IPS DF 6.9 (cell line): ENCODE measurements around the gene EXOC3L4.

Experiments used
- DNase-seq: peaks from one replicate; pipeline ENCODE4 v3.0.0-alpha.2; 2013; ENCODE audit warnings: low read depth, low spot score
- H3K27ac ChIP-seq: one replicate; pipeline ENCODE4 v1.5.1; 2013; ENCODE audit warnings: low read length, control low read depth
- H3K27me3 ChIP-seq: 2 replicates; pipeline ENCODE4 v1.6.1; 2013; ENCODE audit warnings: mild to moderate bottlenecking, low read length; ENCODE audit not compliant: control insufficient read depth, insufficient read depth
- H3K36me3 ChIP-seq: 2 replicates; pipeline ENCODE4 v1.6.1; 2013; ENCODE audit warnings: low read length; ENCODE audit not compliant: control insufficient read depth, insufficient read depth
- H3K4me1 ChIP-seq: 2 replicates; pipeline ENCODE4 v1.6.1; 2013; ENCODE audit warnings: low read length; ENCODE audit not compliant: control insufficient read depth, insufficient read depth
- H3K4me3 ChIP-seq: 2 replicates; pipeline ENCODE4 v1.5.1; 2013; ENCODE audit warnings: mild to moderate bottlenecking, low read length
- H3K9me3 ChIP-seq: 2 replicates; pipeline ENCODE4 v1.6.1; 2013; ENCODE audit warnings: low read length, inconsistent platforms; ENCODE audit not compliant: control insufficient read depth, insufficient read depth
- WGBS: extraction: QIAGEN DNeasy Blood & Tissue Kit; methylation state at CpG from one replicate; pipeline ENCODE4 v1.1.7; 2013; ENCODE audit warnings: mixed read lengths, missing lambda C conversion rate; ENCODE audit not compliant: insufficient read length, insufficient coverage; 5-methylcytosine and 5-hydroxymethylcytosine counted together

The EXOC3L4 gene

GRCh38 chr14:103157969-103158368 lies 63.4 kb downstream of the EXOC3L4 start:
- Histone ChIP-seq H3K4me3 (no peak overlapping the region), H3K36me3 (no peaks in the 10 kb centered on the region), H3K9me3 (0 out of 2 replicates have a peak, but pooled peaks cover 1% of the 10 kb centered on the region), H3K27ac (no peak overlapping the region), H3K4me1 (no peaks in the 10 kb centered on the region; the same call in 1 of the 2 replicates), H3K27me3 (no peaks in the 10 kb centered on the region)
- WGBS: no CpG with 5 or more reads among the region's 19 CpGs
- DNase-seq: no peak

DNA sequence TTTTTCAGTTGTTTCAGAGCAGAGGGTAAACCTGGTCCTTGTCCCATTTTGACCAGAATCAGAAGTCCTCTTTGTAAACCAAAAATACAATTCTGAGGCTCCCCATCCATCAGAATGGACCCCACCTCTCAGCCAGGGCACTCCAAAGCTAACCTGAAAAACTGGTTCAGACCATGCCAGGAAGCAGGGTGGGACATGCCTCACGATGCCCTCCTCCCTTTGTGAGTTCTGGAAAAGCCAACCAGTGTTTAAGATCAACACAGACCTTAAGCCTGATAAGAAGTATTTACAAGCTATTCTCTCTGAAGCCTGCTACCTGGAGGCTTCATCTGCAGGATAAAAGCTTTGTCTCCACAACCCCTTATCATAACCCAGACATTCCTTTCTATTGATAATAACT lies 64.2 kb downstream of the EXOC3L4 start:
- Histone ChIP-seq H3K27ac (no peak overlapping the region), H3K27me3 (no peaks in the 10 kb centered on the region), H3K36me3 (no peaks in the 10 kb centered on the region), H3K4me1 (no peaks in the 10 kb centered on the region; the same call in 1 of the 2 replicates), H3K9me3 (0 out of 2 replicates have a peak, but pooled peaks cover 1% of the 10 kb centered on the region), H3K4me3 (no peak overlapping the region)
- no peak for DNase-seq
- no CpG with 5 or more reads among the region's 1 CpG for WGBS
